WTC11 (cell line): ENCODE data around the gene CPNE8.

Experiments used
- AR ChIP-seq: fragments of 250-450 bp; sonication (Bioruptor Pico); IDR thresholded peaks from 2 replicates; pipeline ENCODE4 v1.9.0; 2021; ENCODE audit warnings: mild to moderate bottlenecking
- CTCF ChIP-seq: fragments of 200-600 bp; IDR thresholded peaks from 2 replicates; pipeline ENCODE4 v1.8.0; 2022; ENCODE audit warnings: antibody characterized with exemption
- ETV6 ChIP-seq: sonication (generic); formaldehyde crosslinking; IDR thresholded peaks from 2 replicates; pipeline ENCODE4 v1.8.1; 2022; ENCODE audit warnings: mild to moderate bottlenecking, missing genetic modification reagents
- GABPB1 ChIP-seq: sonication (generic); formaldehyde crosslinking; IDR thresholded peaks from 2 replicates; pipeline ENCODE4 v1.8.1; 2023; ENCODE audit warnings: mild to moderate bottlenecking, missing genetic modification reagents
- MYBL2 ChIP-seq: sonication (generic); formaldehyde crosslinking; IDR thresholded peaks from 2 replicates; pipeline ENCODE4 v1.8.1; 2023; ENCODE audit warnings: mild to moderate bottlenecking, moderate library complexity, missing genetic modification reagents
- NR3C1 ChIP-seq: sonication (generic); formaldehyde crosslinking; conservative IDR thresholded peaks from 2 replicates; pipeline ENCODE4 v1.8.1; 2023; ENCODE audit warnings: low read depth, mild to moderate bottlenecking, missing genetic modification reagents
- PRDM15 ChIP-seq: sonication (generic); formaldehyde crosslinking; IDR thresholded peaks from 2 replicates; pipeline ENCODE4 v1.8.0; 2022; ENCODE audit warnings: missing genetic modification reagents
- SP1 ChIP-seq: sonication (generic); formaldehyde crosslinking; conservative IDR thresholded peaks from 2 replicates; pipeline ENCODE4 v1.8.1; 2022; ENCODE audit warnings: missing genetic modification reagents
- TEAD1 ChIP-seq: sonication (generic); formaldehyde crosslinking; IDR thresholded peaks from 2 replicates; pipeline ENCODE4 v1.8.0; 2022; ENCODE audit warnings: mild to moderate bottlenecking, missing genetic modification reagents
- USF1 ChIP-seq: sonication (generic); formaldehyde crosslinking; IDR thresholded peaks from 2 replicates; pipeline ENCODE4 v1.8.0; 2022; ENCODE audit warnings: mild to moderate bottlenecking, missing genetic modification reagents
- ZBTB43 ChIP-seq: sonication (generic); formaldehyde crosslinking; IDR thresholded peaks from 2 replicates; pipeline ENCODE4 v1.8.1; 2023; ENCODE audit warnings: mild to moderate bottlenecking, missing genetic modification reagents
- ZNF219 ChIP-seq: sonication (generic); formaldehyde crosslinking; IDR thresholded peaks from 2 replicates; pipeline ENCODE4 v1.8.0; 2023; ENCODE audit warnings: missing genetic modification reagents, mild to moderate bottlenecking, borderline replicate concordance
- ZNF423 ChIP-seq: fragments of 250-450 bp; sonication (Bioruptor Pico); IDR thresholded peaks from 2 replicates; pipeline ENCODE4 v2.1.2; 2022; ENCODE audit warnings: mild to moderate bottlenecking, moderate library complexity

GRCh38 chr12:38884666-38885065 is 20.7 kb downstream of the CPNE8 start:
- TF ChIP-seq CTCF (no peak), MYBL2 (CRISPR knock-in tag) (no peak), ZNF219 (CRISPR knock-in tag) (no peak), SP1 (CRISPR knock-in tag) (no peak), ETV6 (no peak), USF1 (CRISPR knock-in tag) (no peak), PRDM15 (CRISPR knock-in tag) (no peak), ZNF423 (CRISPR knock-in tag) (no peak), ZBTB43 (CRISPR knock-in tag) (no peak), TEAD1 (no peak), AR (CRISPR knock-in tag) (no peak), NR3C1 (CRISPR knock-in tag) (no peak), GABPB1 (CRISPR knock-in tag) (no peak)
